Endothelial cell of umbilical vein (primary cell): ENCODE results near the gene C2orf42. TPM values are rescaled to one million over a fixed set of nuclear protein-coding genes. Genes with fewer than 3 reads are reported as not detected.
"Not testable (repeated sequence)": the region's sequence is repeated elsewhere in the genome, so short reads cannot be mapped to it uniquely, and the experiment has no call there.

Experiments
- BruUV-seq: library from RNA; stranded (reverse); fragments of 400-500 nt; replicated peaks from 2 replicates; lab custom pipeline; 2021; lab: Mats Ljungman, UMichigan
- CTCF ChIA-PET: fragments of 300-600, 350-600 bp; sonication (Branson Sonifier 250); formaldehyde crosslinking; loops from one replicate; lab custom pipeline; 2021; ENCODE audit warnings: antibody characterized with exemption, inconsistent platforms; lab: Charles Lee
- POLR2A ChIA-PET: fragments of 300-600, 350-600 bp; sonication (Branson Sonifier 250); formaldehyde crosslinking; loops from one replicate; lab custom pipeline; 2021; ENCODE audit warnings: antibody characterized with exemption, inconsistent platforms; lab: Charles Lee
- DNase-seq: peaks from one replicate; pipeline ENCODE4 v3.0.0-alpha.2; 2011; ENCODE audit warnings: low read depth, low spot score
- FAIRE-seq: peaks from 2 replicates; lab custom pipeline; 2011; peaks lifted over from hg19 to GRCh38; lab: Jason Lieb, UNC
- H2AFZ ChIP-seq: 2 replicates; pipeline ENCODE4 v1.6.0; 2012; ENCODE audit warnings: low read depth, low read length, control low read depth, inconsistent platforms
- H3K27ac ChIP-seq: 2 replicates; pipeline ENCODE4 v1.5.1; 2011; ENCODE audit warnings: low read depth, mild to moderate bottlenecking, control low read depth, low read length, moderate library complexity; ENCODE audit not compliant: insufficient read depth
- H3K27me3 ChIP-seq, 2 experiments: 2 replicates each; pipeline versions ENCODE4 v1.6.0 to v1.6.1; 2011; ENCODE audit warnings: low read length in 2 of 2, mixed read lengths in 1 of 2; ENCODE audit not compliant: control insufficient read depth in 2 of 2, insufficient read depth in 2 of 2
- H3K36me3 ChIP-seq, 2 experiments: 2 replicates in 1 of 2; 3 replicates in 1 of 2; pipeline ENCODE4 v1.5.1; 2011; ENCODE audit warnings: low read length in 2 of 2, mild to moderate bottlenecking in 1 of 2, moderate library complexity in 1 of 2; ENCODE audit not compliant: control insufficient read depth in 2 of 2, insufficient read depth in 2 of 2; ENCODE audit errors: extremely low read depth in 1 of 2
- H3K4me1 ChIP-seq: 3 replicates; pipeline ENCODE4 v1.5.1; 2011; ENCODE audit warnings: mild to moderate bottlenecking, low read length; ENCODE audit not compliant: control insufficient read depth, insufficient read depth; ENCODE audit errors: extremely low read depth
- H3K4me2 ChIP-seq: 2 replicates; pipeline ENCODE4 v1.6.1; 2011; ENCODE audit warnings: low read length, control low read depth, mixed read lengths; ENCODE audit not compliant: insufficient read depth
- H3K4me3 ChIP-seq, 3 experiments: fragments of 200-600 bp in 1 of 3; sonication (generic), shearing (Covaris generic) in 1 of 3; replicated peaks in 1 of 3; 2 replicates each; pipeline ENCODE4 v1.5.1; 2011 to 2016; ENCODE audit warnings: control low read depth in 3 of 3, low read length in 3 of 3, mild to moderate bottlenecking in 2 of 3, inconsistent platforms in 1 of 3, low read depth in 1 of 3, moderate library complexity in 1 of 3; ENCODE audit not compliant: insufficient read depth in 1 of 3
- H3K79me2 ChIP-seq: 2 replicates; pipeline ENCODE4 v1.6.0; 2012; ENCODE audit warnings: low read length, inconsistent platforms; ENCODE audit not compliant: control insufficient read depth, insufficient read depth
- H3K9ac ChIP-seq: replicated peaks from 2 replicates; pipeline ENCODE3; 2011; ENCODE audit warnings: low read length, control low read depth; ENCODE audit not compliant: insufficient read depth; ENCODE audit errors: extremely low read depth
- H3K9me1 ChIP-seq: replicated peaks from 3 replicates; pipeline ENCODE4 v1.6.0; 2011; ENCODE audit warnings: mild to moderate bottlenecking, low read length; ENCODE audit not compliant: control insufficient read depth, insufficient read depth; ENCODE audit errors: extremely low read depth
- H3K9me3 ChIP-seq: replicated peaks from 2 replicates; pipeline ENCODE4 v1.5.1; 2012; ENCODE audit warnings: low read length, inconsistent platforms; ENCODE audit not compliant: control insufficient read depth, insufficient read depth
- H4K20me1 ChIP-seq: replicated peaks from 2 replicates; pipeline ENCODE3; 2011; ENCODE audit warnings: mild to moderate bottlenecking, low read length; ENCODE audit not compliant: control insufficient read depth, insufficient read depth; ENCODE audit errors: extremely low read depth
- POLR2AphosphoS5 ChIP-seq: IDR thresholded peaks from 2 replicates; pipeline ENCODE4 v1.6.1; 2012; ENCODE audit warnings: low read depth, mild to moderate bottlenecking, control low read depth, low read length, moderate library complexity; ENCODE audit not compliant: insufficient read depth
- dilution Hi-C: fragments of 300-500 bp; cut with MboI; formaldehyde crosslinking; loops from one replicate; pipeline ENCODE4 v1.15.0; 2019; ENCODE audit warnings: low sequenced_read_pairs; ENCODE audit not compliant: extremely low pct_ligation_motif_present
- intact Hi-C: fragments of 100-400 bp; cut with micrococcal nuclease; formaldehyde crosslinking; loops from one replicate; pipeline ENCODE4 v1.10.0; 2022
- polyA plus RNA-seq, 4 experiments: library from polyadenylated mRNA; depleted of rRNA in 3 of 4; stranded (reverse) in 3 of 4; unstranded in 1 of 4; fragments of >200 nt; gene quantifications; 2 replicates each; pipeline versions ENCODE4 v1.2.1 to v1.2.3, GENCODE V29; 2011 to 2012; ENCODE audit warnings: missing spikeins in 1 of 4
- total RNA-seq: library from RNA; stranded (reverse); gene quantifications from 2 replicates; pipeline ENCODE4 v1.2.3, GENCODE V29; 2021
- TF ChIP-seq, protein P1 (sequence below): IDR thresholded peaks from 2 replicates; pipeline ENCODE4 v1.6.1; 2011; ENCODE audit not compliant: insufficient read depth, insufficient read length

C2orf42 gene
- total and polyA plus RNA-seq, 2 donors (not counting 3 experiments of a cell fraction or from before 2014, with no cell fraction given) = 7.9 to 13.1 TPM

DNA sequence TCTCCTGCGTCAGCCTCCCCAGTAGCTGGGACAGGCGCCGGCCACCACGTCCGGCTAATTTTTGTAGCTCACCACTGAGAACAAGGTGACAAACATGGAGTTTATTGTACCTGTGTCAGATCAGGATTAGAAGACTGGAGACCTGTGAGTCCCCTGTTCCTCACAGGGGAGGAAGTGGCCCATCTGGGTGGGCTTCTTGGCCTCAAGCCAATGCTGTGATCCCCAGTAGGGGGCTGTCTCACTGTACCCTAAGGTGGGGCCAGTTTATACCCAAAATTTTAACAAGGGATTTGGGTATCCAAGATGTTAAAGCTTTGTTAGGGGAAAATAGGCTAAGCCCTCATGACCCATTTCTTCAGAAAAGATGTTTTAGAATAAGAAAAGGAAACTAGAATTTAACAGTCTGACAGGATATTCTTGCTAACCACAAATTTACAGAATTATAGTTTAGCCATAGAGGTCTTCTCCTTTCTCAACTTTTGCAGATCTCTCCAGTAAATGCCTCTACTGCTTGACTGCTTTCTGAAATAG is 87.2 kb downstream of the C2orf42 start:
- TF ChIP-seq POLR2AphosphoS5 = no peak
- TF ChIP-seq, protein P1, sequence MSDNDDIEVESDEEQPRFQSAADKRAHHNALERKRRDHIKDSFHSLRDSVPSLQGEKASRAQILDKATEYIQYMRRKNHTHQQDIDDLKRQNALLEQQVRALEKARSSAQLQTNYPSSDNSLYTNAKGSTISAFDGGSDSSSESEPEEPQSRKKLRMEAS = no peak
- no peak overlapping the region for H3K4me3 ChIP-seq
- no peaks in the 10 kb centered on the region for H3K4me1 ChIP-seq
- H3K9me3 ChIP-seq = no peaks in the 10 kb centered on the region
- H3K27ac ChIP-seq = no peak overlapping the region
- no peak overlapping the region for H3K4me2 ChIP-seq
- no peak overlapping the region for H2AFZ ChIP-seq
- dilution Hi-C loops (no loop called here), intact Hi-C loops (no loop called here)
- H3K36me3 ChIP-seq = no peaks in the 10 kb centered on the region
- no peak for DNase-seq
- BruUV-seq = no TSS peak
- no peaks in the 10 kb centered on the region for H3K79me2 ChIP-seq
- no peak overlapping the region for H3K9ac ChIP-seq
- no peaks in the 10 kb centered on the region for H4K20me1 ChIP-seq
- peak; percentile 26 for FAIRE-seq
- POLR2A ChIA-PET = no interaction called here
- CTCF ChIA-PET = no interaction called here
- no peaks in the 10 kb centered on the region for H3K27me3 ChIP-seq
- H3K9me1 ChIP-seq = no peaks in the 10 kb centered on the region

DNA sequence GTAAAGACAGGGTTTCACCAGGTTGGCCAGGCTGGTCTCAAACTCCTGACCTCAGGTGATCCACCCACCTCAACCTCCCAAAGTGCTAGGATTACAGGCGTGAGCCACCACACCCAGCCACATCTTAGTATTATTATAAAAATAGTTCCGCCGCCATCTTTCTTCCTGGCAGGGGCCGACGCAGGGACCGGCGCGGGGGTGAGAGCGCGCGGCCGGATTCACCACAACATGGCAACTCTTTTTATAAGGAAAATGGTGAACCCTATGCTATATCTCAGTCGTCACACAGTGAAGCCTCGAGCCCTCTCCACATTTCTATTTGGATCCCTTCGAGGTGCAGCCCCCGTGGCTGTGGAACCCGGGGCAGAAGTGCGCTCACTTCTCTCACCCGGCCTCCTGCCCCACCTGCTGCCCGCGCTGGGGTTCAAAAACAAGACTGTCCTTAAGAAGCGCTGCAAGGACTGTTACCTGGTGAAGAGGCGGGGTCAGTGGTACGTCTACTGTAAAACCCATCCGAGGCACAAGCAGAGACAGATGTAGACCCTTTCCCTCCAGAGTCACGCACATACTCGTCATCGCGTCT is 88.4 kb downstream of the C2orf42 start:
- BruUV-seq, CTCF ChIA-PET, POLR2A ChIA-PET: not testable (repeated sequence)

DNA sequence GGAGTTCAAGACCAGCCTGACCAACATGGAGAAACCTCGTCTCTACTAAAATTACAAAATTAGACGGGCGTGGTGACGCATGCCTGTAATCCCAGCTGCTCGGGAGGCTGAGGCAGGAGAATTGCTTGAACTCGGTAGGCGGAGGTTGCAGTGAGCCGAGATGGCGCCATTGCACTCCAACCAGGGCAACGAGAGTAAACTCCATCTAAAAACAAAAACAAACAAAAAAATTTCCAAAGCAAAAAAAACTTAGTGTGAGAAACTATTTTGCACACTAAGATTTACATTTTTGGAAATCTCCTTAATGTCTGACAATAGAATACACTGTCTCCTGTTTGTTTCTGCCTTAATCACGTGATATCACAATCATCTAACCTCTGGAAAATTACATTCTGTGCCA is 89.1 kb downstream of the C2orf42 start:
- H2AFZ ChIP-seq, intact Hi-C loops, H3K36me3 ChIP-seq, H3K9ac ChIP-seq, H3K79me2 ChIP-seq, BruUV-seq, H3K9me1 ChIP-seq, DNase-seq, H3K4me3 ChIP-seq, H3K9me3 ChIP-seq, dilution Hi-C loops, H3K4me1 ChIP-seq, H3K27me3 ChIP-seq, FAIRE-seq, CTCF ChIA-PET, H4K20me1 ChIP-seq, POLR2A ChIA-PET, H3K4me2 ChIP-seq, H3K27ac ChIP-seq: not testable (repeated sequence)

More for the DNA sequence above, 88.4 kb downstream of the C2orf42 start:
- H3K36me3 ChIP-seq, H3K9me3 ChIP-seq, H3K4me2 ChIP-seq, H3K27me3 ChIP-seq, DNase-seq, H3K9me1 ChIP-seq, intact Hi-C loops, H4K20me1 ChIP-seq, H3K79me2 ChIP-seq, H2AFZ ChIP-seq, dilution Hi-C loops, H3K4me1 ChIP-seq, H3K4me3 ChIP-seq, H3K27ac ChIP-seq, H3K9ac ChIP-seq, FAIRE-seq: not testable (repeated sequence)
